OCI-LY3 (cell line): ENCODE data around the gene WDR53.
A peak's percentile ranks its signal among the peaks of the same experiment; 100 is the strongest.

ENCODE experiments used
- H2AFZ ChIP-seq: fragments of 200-600, 300-600 bp; shearing (Covaris generic); 2 replicates; pipeline ENCODE4 v1.6.0; 2014; ENCODE audit warnings: antibody characterized with exemption, low read depth, low read length
- H3K27ac ChIP-seq: fragments of 200-600, 300-600 bp; sonication (generic); 2 replicates; pipeline ENCODE4 v1.5.1; 2014; ENCODE audit warnings: mild to moderate bottlenecking, low read length, moderate library complexity, mixed read lengths
- H3K27me3 ChIP-seq: fragments of 200-600, 300-600 bp; sonication (generic); 2 replicates; pipeline ENCODE4 v1.6.1; 2014; ENCODE audit warnings: low read depth, low read length, mixed read lengths
- H3K36me3 ChIP-seq: fragments of 200-600, 300-600 bp; sonication (generic); replicated peaks from 2 replicates; pipeline ENCODE3; 2014; ENCODE audit warnings: low read depth, low read length, mixed read lengths
- H3K4me1 ChIP-seq: fragments of 300-600, 200-600 bp; sonication (generic); 2 replicates; pipeline ENCODE4 v1.6.1; 2014; ENCODE audit warnings: low read length, mixed read lengths
- H3K4me2 ChIP-seq: fragments of 200-600, 300-600 bp; sonication (generic); 2 replicates; pipeline ENCODE4 v1.6.1; 2014; ENCODE audit warnings: low read length, mixed read lengths
- H3K4me3 ChIP-seq: fragments of 300-600, 200-600 bp; sonication (generic); 2 replicates; pipeline ENCODE4 v1.5.1; 2014; ENCODE audit warnings: antibody characterized with exemption, mild to moderate bottlenecking, low read length, moderate library complexity
- H3K79me2 ChIP-seq: fragments of 300-600, 200-600 bp; shearing (Covaris generic); 2 replicates; pipeline ENCODE4 v1.6.1; 2014; ENCODE audit warnings: mild to moderate bottlenecking, low read length, mixed read lengths
- H3K9ac ChIP-seq: fragments of 300-600, 200-600 bp; shearing (Covaris generic); 2 replicates; pipeline ENCODE4 v1.6.0; 2014; ENCODE audit warnings: mild to moderate bottlenecking, low read length, moderate library complexity
- H3K9me3 ChIP-seq: fragments of 200-600, 300-600 bp; shearing (Covaris generic); 2 replicates; pipeline ENCODE4 v1.6.1; 2014; ENCODE audit warnings: low read length, mixed read lengths; ENCODE audit not compliant: insufficient read depth
- H4K20me1 ChIP-seq: fragments of 200-600, 300-600 bp; sonication (generic); 2 replicates; pipeline ENCODE4 v1.6.1; 2016; ENCODE audit warnings: low read length, mixed read lengths; ENCODE audit not compliant: insufficient read depth
- EZH2phosphoT487 ChIP-seq: fragments of 200-600 bp; shearing (Covaris generic); IDR thresholded peaks from 2 replicates; pipeline ENCODE4 v1.6.1; 2018; ENCODE audit warnings: antibody characterized with exemption, mixed run types, low read depth
- TF ChIP-seq, protein P1 (sequence below): fragments of 200-600, 300-600 bp; sonication (generic); IDR thresholded peaks from 2 replicates; pipeline ENCODE4 v1.5.1; 2014; ENCODE audit warnings: antibody characterized with exemption, low read length, low read depth

The WDR53 gene

DNA sequence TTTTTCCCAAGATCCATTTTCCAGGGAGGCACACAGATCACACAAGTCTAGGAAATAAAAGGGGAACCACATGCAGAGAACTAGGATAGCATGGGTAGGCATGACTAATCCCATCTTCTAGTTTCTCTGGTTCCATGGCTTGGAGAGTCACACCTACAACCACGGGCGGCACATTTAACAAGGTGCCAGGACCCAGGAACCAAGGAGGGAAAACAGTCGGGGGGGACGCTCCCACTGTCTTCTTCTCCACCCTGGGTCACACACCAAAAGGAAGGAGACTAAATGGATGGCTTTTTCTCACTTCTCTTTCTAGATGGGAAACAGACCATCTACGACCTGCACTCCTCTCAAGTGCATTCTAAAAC, 48.7 kb downstream of the WDR53 start:
- no peaks in the 10 kb centered on the region for H3K9me3 ChIP-seq
- no peaks in the 10 kb centered on the region for H4K20me1 ChIP-seq

DNA sequence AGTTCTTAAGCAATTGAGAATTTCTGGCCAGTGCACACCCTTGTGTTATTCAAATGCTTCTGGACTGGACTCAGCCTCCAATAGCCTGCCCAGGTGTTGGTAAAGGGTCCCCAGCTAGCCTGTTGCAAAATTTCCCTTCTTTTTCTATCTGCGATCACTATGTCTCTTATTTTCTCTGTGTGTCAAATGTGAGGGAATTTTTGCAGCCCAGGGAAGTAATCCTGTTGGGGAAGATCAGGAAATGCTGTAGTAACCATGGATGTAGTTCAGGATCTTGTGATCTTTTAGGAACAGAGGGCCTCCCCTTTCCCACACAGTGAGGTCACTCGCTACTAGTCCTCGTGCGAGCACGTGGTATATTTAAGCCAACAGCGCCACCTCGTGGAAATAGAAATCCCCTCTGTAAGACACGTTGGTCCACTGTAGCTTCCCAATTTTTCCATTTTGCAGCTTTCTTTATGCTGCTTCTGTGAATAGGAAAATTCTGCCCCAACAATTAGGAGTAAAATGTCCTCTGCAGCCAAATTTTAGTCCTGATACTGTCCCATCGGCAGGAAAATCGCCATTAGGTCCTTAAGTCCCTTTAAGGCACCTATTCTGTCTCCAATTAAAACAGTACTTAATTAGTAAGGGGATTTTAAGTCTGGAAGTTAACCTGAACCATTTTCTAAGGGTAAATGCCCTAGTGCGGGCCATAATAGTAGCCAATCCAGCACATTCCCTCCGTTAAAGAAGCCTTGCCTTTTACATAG, 49.2 kb downstream of the WDR53 start:
- Histone ChIP-seq H3K4me2 (peak overlapping the region; percentile 59), H2AFZ (peak overlapping the region; percentile 59), H3K27ac (no peak overlapping the region), H3K36me3 (no peaks in the 10 kb centered on the region), H3K27me3 (peaks cover 2% of the 10 kb centered on the region; the same call in 1 of the 2 replicates), H3K4me3 (peak overlapping the region; percentile 29), H4K20me1 (no peaks in the 10 kb centered on the region), H3K79me2 (no peaks in the 10 kb centered on the region), H3K9ac (0 out of 2 replicates have a peak overlapping the region, but pooled peaks have one; percentile 3), H3K9me3 (no peaks in the 10 kb centered on the region), H3K4me1 (peaks cover 17% of the 10 kb centered on the region)
- TF ChIP-seq, protein P1, sequence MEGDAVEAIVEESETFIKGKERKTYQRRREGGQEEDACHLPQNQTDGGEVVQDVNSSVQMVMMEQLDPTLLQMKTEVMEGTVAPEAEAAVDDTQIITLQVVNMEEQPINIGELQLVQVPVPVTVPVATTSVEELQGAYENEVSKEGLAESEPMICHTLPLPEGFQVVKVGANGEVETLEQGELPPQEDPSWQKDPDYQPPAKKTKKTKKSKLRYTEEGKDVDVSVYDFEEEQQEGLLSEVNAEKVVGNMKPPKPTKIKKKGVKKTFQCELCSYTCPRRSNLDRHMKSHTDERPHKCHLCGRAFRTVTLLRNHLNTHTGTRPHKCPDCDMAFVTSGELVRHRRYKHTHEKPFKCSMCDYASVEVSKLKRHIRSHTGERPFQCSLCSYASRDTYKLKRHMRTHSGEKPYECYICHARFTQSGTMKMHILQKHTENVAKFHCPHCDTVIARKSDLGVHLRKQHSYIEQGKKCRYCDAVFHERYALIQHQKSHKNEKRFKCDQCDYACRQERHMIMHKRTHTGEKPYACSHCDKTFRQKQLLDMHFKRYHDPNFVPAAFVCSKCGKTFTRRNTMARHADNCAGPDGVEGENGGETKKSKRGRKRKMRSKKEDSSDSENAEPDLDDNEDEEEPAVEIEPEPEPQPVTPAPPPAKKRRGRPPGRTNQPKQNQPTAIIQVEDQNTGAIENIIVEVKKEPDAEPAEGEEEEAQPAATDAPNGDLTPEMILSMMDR, result peak; percentile 89
- TF ChIP-seq EZH2phosphoT487, result no peak

More for the DNA sequence above, 48.7 kb downstream of the WDR53 start:
- H3K27ac ChIP-seq, result no peak overlapping the region
- peak overlapping the region; percentile 59; the same call in 1 of the 2 replicates for H3K4me2 ChIP-seq
- H3K36me3 ChIP-seq, result no peaks in the 10 kb centered on the region
- H2AFZ ChIP-seq, result no peak overlapping the region
- no peak for TF ChIP-seq EZH2phosphoT487
- TF ChIP-seq, protein P1, result no peak
- H3K9ac ChIP-seq, result no peak overlapping the region
- H3K4me3 ChIP-seq, result no peak overlapping the region
- H3K4me1 ChIP-seq, result peaks cover 17% of the 10 kb centered on the region
- H3K27me3 ChIP-seq, result peaks cover 2% of the 10 kb centered on the region; the same call in 1 of the 2 replicates
- no peaks in the 10 kb centered on the region for H3K79me2 ChIP-seq

DNA sequence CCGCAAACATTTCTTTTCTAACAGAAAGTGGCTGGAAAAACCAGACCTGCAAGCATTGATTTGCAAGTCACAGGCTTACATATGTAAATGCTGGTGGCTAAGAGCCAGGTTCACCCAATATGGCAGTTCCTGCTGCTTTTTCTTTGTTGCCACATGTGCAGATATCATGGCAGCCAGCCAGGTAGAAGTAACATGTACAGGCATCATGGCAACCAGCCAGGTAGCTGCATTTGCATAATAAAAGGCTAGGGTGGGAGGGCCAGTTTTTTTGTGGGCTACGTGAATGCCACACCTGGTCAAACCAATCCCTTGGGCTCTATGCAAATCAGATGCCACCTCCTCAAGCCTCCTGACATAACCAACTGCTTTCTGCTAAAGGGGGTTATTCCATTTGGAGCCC, 50.4 kb downstream of the WDR53 start:
- Histone ChIP-seq H2AFZ (no peak overlapping the region), H3K79me2 (no peaks in the 10 kb centered on the region), H3K4me3 (no peak overlapping the region), H3K4me2 (peak overlapping the region; percentile 14), H3K4me1 (peaks cover 17% of the 10 kb centered on the region), H3K27me3 (peaks cover 2% of the 10 kb centered on the region; the same call in 1 of the 2 replicates), H4K20me1 (no peaks in the 10 kb centered on the region), H3K27ac (no peak overlapping the region), H3K9me3 (no peaks in the 10 kb centered on the region), H3K36me3 (no peaks in the 10 kb centered on the region), H3K9ac (no peak overlapping the region)
- no peak for TF ChIP-seq EZH2phosphoT487
- TF ChIP-seq, protein P1, result no peak

DNA sequence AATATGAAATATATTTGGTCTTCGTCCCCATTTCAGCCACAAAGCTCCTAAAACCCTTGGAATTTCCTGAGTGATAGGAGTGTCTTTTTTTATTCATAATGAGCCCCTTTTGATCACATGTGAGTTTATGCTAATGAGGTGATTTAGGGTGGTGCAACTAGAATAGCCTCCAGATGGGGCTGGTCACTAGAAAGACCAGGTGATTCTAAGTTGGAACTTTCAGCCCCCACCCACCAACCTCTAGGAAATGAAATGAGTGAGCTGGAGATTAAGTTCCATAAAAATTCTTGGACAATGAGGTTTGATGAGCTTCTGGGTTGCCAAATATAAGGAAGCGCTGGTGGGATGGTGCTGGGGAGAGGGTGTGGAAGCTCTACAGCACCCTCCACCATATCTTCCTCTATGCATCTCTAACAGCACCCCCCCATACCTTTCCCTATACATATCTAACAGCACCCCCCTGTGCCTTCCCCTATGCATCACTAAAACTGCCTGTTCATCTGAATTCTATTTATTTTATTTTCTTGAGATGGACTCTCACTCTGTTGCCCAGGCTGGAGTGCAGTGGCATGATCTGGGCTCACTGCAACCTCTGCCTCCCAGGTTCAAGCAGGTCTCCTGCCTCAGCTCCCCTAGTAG, 51.1 kb downstream of the WDR53 start:
- peaks cover 2% of the 10 kb centered on the region; the same call in 1 of the 2 replicates for H3K27me3 ChIP-seq
- H3K27ac ChIP-seq, result no peak overlapping the region
- no peak overlapping the region for H3K4me3 ChIP-seq
- no peaks in the 10 kb centered on the region for H4K20me1 ChIP-seq
- no peak overlapping the region for H2AFZ ChIP-seq
- no peaks in the 10 kb centered on the region for H3K9me3 ChIP-seq
- H3K9ac ChIP-seq, result no peak overlapping the region
- H3K36me3 ChIP-seq, result no peaks in the 10 kb centered on the region
- peak overlapping the region; percentile 14; the same call in 1 of the 2 replicates for H3K4me2 ChIP-seq
- TF ChIP-seq, protein P1, result peak; percentile 31
- TF ChIP-seq EZH2phosphoT487, result no peak
- H3K79me2 ChIP-seq, result no peaks in the 10 kb centered on the region
- peaks cover 17% of the 10 kb centered on the region for H3K4me1 ChIP-seq
